Activated naive CD8-positive, alpha-beta T cell treated with anti-CD3 and anti-CD28 coated beads, Interleukin-2, amount 10 ng/mL, durations not matched to agents 7 days and 5 days (primary cell): ENCODE measurements around the gene CD320. TPM values are rescaled to one million over a fixed set of nuclear protein-coding genes. Genes with fewer than 3 reads are reported as not detected.
A peak's percentile ranks its signal among the peaks of the same experiment; 100 is the strongest.
"Not testable (repeated sequence)": the region's sequence is repeated elsewhere in the genome, so short reads cannot be mapped to it uniquely, and the experiment has no call there.

Experiments used
- ATAC-seq: fragments of 150-1000 bp; cut with Tn5 transposase; one replicate; pipeline ENCODE4 v1.10.0; 2021; ENCODE audit warnings: low read depth, moderate library complexity
- POLR2A ChIA-PET: fragments of 350-600 bp; sonication (Branson Sonifier 250); formaldehyde crosslinking; loops from one replicate; lab custom pipeline; 2021; ENCODE audit warnings: antibody characterized with exemption; lab: Charles Lee
- DNase-seq: peaks from one replicate; pipeline ENCODE4 v3.0.0; 2021
- H3K27ac Mint-ChIP-seq: one replicate; pipeline ENCODE4 v1.8.0; 2022; ENCODE audit warnings: mild to moderate bottlenecking, mixed read lengths
- H3K27me3 Mint-ChIP-seq: one replicate; pipeline ENCODE4 v1.8.0; 2022; ENCODE audit warnings: mild to moderate bottlenecking, moderate library complexity, mixed read lengths
- H3K36me3 Mint-ChIP-seq: one replicate; pipeline ENCODE4 v1.8.0; 2021; ENCODE audit warnings: mild to moderate bottlenecking, mixed read lengths
- H3K4me1 Mint-ChIP-seq: one replicate; pipeline ENCODE4 v1.8.0; 2021; ENCODE audit warnings: mixed read lengths
- H3K4me3 Mint-ChIP-seq: one replicate; pipeline ENCODE4 v1.8.0; 2022; ENCODE audit warnings: mild to moderate bottlenecking, moderate library complexity, mixed read lengths
- H3K9me3 Mint-ChIP-seq: one replicate; pipeline ENCODE4 v1.8.0; 2021; ENCODE audit warnings: mixed read lengths
- total RNA-seq, 2 experiments: library from RNA; stranded (reverse); gene quantifications; one replicate each; pipeline ENCODE4 v1.2.3, GENCODE V29; 2021

The CD320 gene
- 10 to 100 TPM; 36.1 to 38.4 TPM for total RNA-seq

GRCh38 chr19:8307965-8308866 is at the start of gene CD320:
Gene CD320, minus strand, starts transcription at chr19:8308358. Its CDS starts 68 bp downstream, at chr19:8308290.
- DNase-seq, result peak; percentile 94
- no peaks in the 10 kb centered on the region for H3K27me3 Mint-ChIP-seq
- POLR2A ChIA-PET, result interaction anchor here (0.5 to 2.6 kb wide), 4 partner anchors 10 to 27 kb away, joined by 3 to 12 read pairs (median 6); partner anchors contain the start of genes NDUFA7 and RPS28

GRCh38 chr19:8357007-8357521 is 48.9 kb upstream of the CD320 start:
- DNase-seq, result no peak
- Mint-ChIP-seq H3K36me3 (no peaks in the 10 kb centered on the region), H3K4me1 (peaks cover 12% of the 10 kb centered on the region), H3K4me3 (no peak overlapping the region), H3K9me3 (no peaks in the 10 kb centered on the region), H3K27me3 (peaks cover 17% of the 10 kb centered on the region), H3K27ac (no peak overlapping the region)
- ATAC-seq, result no peak
- POLR2A ChIA-PET, result interaction anchor here (1.3 kb wide), 1 partner anchor 12 kb away, joined by 3 read pairs; no protein-coding TSS in a partner anchor

More at GRCh38 chr19:8307965-8308866, at the start of gene CD320:
- Mint-ChIP-seq H3K36me3 (peaks cover 9% of the 10 kb centered on the region), H3K27ac (peak within 1 kb of the TSS; percentile 93), H3K9me3 (no peaks in the 10 kb centered on the region), H3K4me3 (peak within 1 kb of the TSS; percentile 95), H3K4me1 (peaks cover 23% of the 10 kb centered on the region)
- ATAC-seq, result peak; percentile 90

- no peaks in the 10 kb centered on the region for H3K9me3 Mint-ChIP-seq
- no peak overlapping the region for H3K27ac Mint-ChIP-seq
- no peak overlapping the region for H3K4me3 Mint-ChIP-seq
- H3K27me3 Mint-ChIP-seq, result peaks cover 20% of the 10 kb centered on the region
- POLR2A ChIA-PET, result no interaction called here
- ATAC-seq (no peak), DNase-seq (no peak)
- peaks cover 13% of the 10 kb centered on the region for H3K4me1 Mint-ChIP-seq
- H3K36me3 Mint-ChIP-seq, result no peaks in the 10 kb centered on the region
Observed at GRCh38 chr19:8355631-8356402, 47.7 kb upstream of the CD320 start.

GRCh38 chr19:8352845-8353244 is 44.7 kb upstream of the CD320 start:
- H3K27me3 Mint-ChIP-seq, result peaks cover 27% of the 10 kb centered on the region
- POLR2A ChIA-PET, result interaction anchor here (0.6 to 0.9 kb wide), 4 partner anchors 10 to 228 kb away, joined by 3 to 5 read pairs (median 3); partner anchors contain the start of genes KANK3 and RPS28
- H3K9me3 Mint-ChIP-seq, result not testable (repeated sequence)

GRCh38 chr19:8352134-8352827 is 44.1 kb upstream of the CD320 start:
- Mint-ChIP-seq H3K27me3 (peaks cover 30% of the 10 kb centered on the region), H3K9me3 (no peaks in the 10 kb centered on the region), H3K27ac (no peak overlapping the region), H3K4me3 (no peak overlapping the region), H3K36me3 (no peaks in the 10 kb centered on the region), H3K4me1 (peaks cover 14% of the 10 kb centered on the region)
- DNase-seq, result no peak
- no peak for ATAC-seq
- POLR2A ChIA-PET, result interaction anchor here (0.6 to 0.9 kb wide), 3 partner anchors 9 to 226 kb away, joined by 3 to 5 read pairs (median 3); partner anchors contain the start of genes KANK3 and RPS28

More at GRCh38 chr19:8352845-8353244, 44.7 kb upstream of the CD320 start:
- H3K4me3 Mint-ChIP-seq, ATAC-seq, H3K27ac Mint-ChIP-seq, H3K36me3 Mint-ChIP-seq, DNase-seq: not testable (repeated sequence)
- H3K4me1 Mint-ChIP-seq, result peaks cover 13% of the 10 kb centered on the region

GRCh38 chr19:8349629-8350372 is 41.6 kb upstream of the CD320 start:
- H3K27ac Mint-ChIP-seq, POLR2A ChIA-PET, H3K36me3 Mint-ChIP-seq, H3K9me3 Mint-ChIP-seq, H3K4me3 Mint-ChIP-seq, DNase-seq, H3K4me1 Mint-ChIP-seq, ATAC-seq: not testable (repeated sequence)
- H3K27me3 Mint-ChIP-seq, result peaks cover 33% of the 10 kb centered on the region

GRCh38 chr19:8343483-8343844 is 35.3 kb upstream of the CD320 start:
- POLR2A ChIA-PET, result interaction anchor here (0.6 to 2.7 kb wide), 3 partner anchors 9 to 226 kb away, joined by 3 to 8 read pairs (median 3); no protein-coding TSS in a partner anchor
- no peak for ATAC-seq
- no peak for DNase-seq
- H3K36me3 Mint-ChIP-seq, result no peaks in the 10 kb centered on the region
- H3K27me3 Mint-ChIP-seq, result peaks cover 39% of the 10 kb centered on the region
- peak overlapping the region; percentile 87 for H3K27ac Mint-ChIP-seq
- H3K4me1 Mint-ChIP-seq, result peaks cover 12% of the 10 kb centered on the region
- H3K9me3 Mint-ChIP-seq, result no peaks in the 10 kb centered on the region
- peak overlapping the region; percentile 87 for H3K4me3 Mint-ChIP-seq

GRCh38 chr19:8342684-8343482 is 34.7 kb upstream of the CD320 start, which contains the start of gene KANK3:
Gene KANK3, minus strand, starts transcription at chr19:8343262. Its CDS starts 5,434 bp downstream, at chr19:8337828.
- Mint-ChIP-seq H3K27ac (peak within 1 kb of the TSS; percentile 87), H3K27me3 (peaks cover 45% of the 10 kb centered on the region), H3K4me1 (peaks cover 12% of the 10 kb centered on the region), H3K9me3 (no peaks in the 10 kb centered on the region), H3K36me3 (peaks cover 2% of the 10 kb centered on the region), H3K4me3 (peak within 1 kb of the TSS; percentile 87)
- DNase-seq, result peak; percentile 94
- POLR2A ChIA-PET, result interaction anchor here (0.6 to 2.7 kb wide), 6 partner anchors 8 to 227 kb away, joined by 3 to 8 read pairs (median 3); partner anchors contain the start of gene HNRNPM
- ATAC-seq, result peak; percentile 100

- ATAC-seq (no peak), DNase-seq (no peak)
- Mint-ChIP-seq H3K4me1 (peaks cover 11% of the 10 kb centered on the region), H3K36me3 (peaks cover 2% of the 10 kb centered on the region), H3K9me3 (no peaks in the 10 kb centered on the region), H3K27me3 (peaks cover 48% of the 10 kb centered on the region), H3K4me3 (peak overlapping the region; percentile 87), H3K27ac (no peak overlapping the region)
- POLR2A ChIA-PET, result interaction anchor here (0.6 to 2.7 kb wide), 5 partner anchors 8 to 102 kb away, joined by 3 to 8 read pairs (median 4); partner anchors contain the start of genes HNRNPM, NDUFA7 and RPS28
Observed at GRCh38 chr19:8342316-8342683, 34.1 kb upstream of the CD320 start.

- peaks cover 15% of the 10 kb centered on the region for H3K4me1 Mint-ChIP-seq
- not testable (repeated sequence) for ATAC-seq, DNase-seq, H3K36me3 Mint-ChIP-seq, H3K27ac Mint-ChIP-seq, H3K9me3 Mint-ChIP-seq, H3K4me3 Mint-ChIP-seq
- POLR2A ChIA-PET, result interaction anchor here (0.7 to 1.5 kb wide), 3 partner anchors 18 to 49 kb away, joined by 3 to 5 read pairs (median 4); partner anchors contain the start of genes NDUFA7 and RPS28
- H3K27me3 Mint-ChIP-seq, result peaks cover 50% of the 10 kb centered on the region
Observed at GRCh38 chr19:8341504-8341903, 33.3 kb upstream of the CD320 start.
